DOHH2 (cell line): ENCODE results near the gene RABGAP1L.

Experiments
- H3F3A ChIP-seq: fragments of 200-600 bp; sonication (generic), shearing (Covaris generic); 2 replicates; pipeline ENCODE4 v1.6.0; 2016; ENCODE audit warnings: antibody characterized with exemption, mild to moderate bottlenecking; ENCODE audit not compliant: control insufficient read depth, insufficient read depth
- H3K27ac ChIP-seq: fragments of 200-600 bp; sonication (generic); 2 replicates; pipeline ENCODE4 v1.5.1; 2014; ENCODE audit warnings: low read depth, mild to moderate bottlenecking, low read length, moderate library complexity
- H3K27me3 ChIP-seq: fragments of 200-600 bp; sonication (generic); 2 replicates; pipeline ENCODE4 v1.6.1; 2014; ENCODE audit warnings: mild to moderate bottlenecking, low read length, mixed read lengths; ENCODE audit not compliant: control insufficient read depth
- H3K36me3 ChIP-seq: fragments of 200-600 bp; sonication (generic); 2 replicates; pipeline ENCODE4 v1.6.1; 2014; ENCODE audit warnings: mild to moderate bottlenecking, low read length, moderate library complexity, mixed read lengths; ENCODE audit not compliant: control insufficient read depth
- H3K4me1 ChIP-seq: fragments of 200-600 bp; sonication (generic); 2 replicates; pipeline ENCODE4 v1.6.1; 2014; ENCODE audit warnings: mild to moderate bottlenecking, low read length, mixed read lengths; ENCODE audit not compliant: control insufficient read depth
- H3K4me2 ChIP-seq: fragments of 200-600 bp; sonication (generic); 2 replicates; pipeline ENCODE4 v1.6.0; 2014; ENCODE audit warnings: mild to moderate bottlenecking, low read length, moderate library complexity
- H3K4me3 ChIP-seq: fragments of 200-600 bp; sonication (generic); 2 replicates; pipeline ENCODE4 v1.5.1; 2014; ENCODE audit warnings: mild to moderate bottlenecking, low read length, mixed read lengths
- H3K79me2 ChIP-seq: fragments of 200-600 bp; sonication (generic); 2 replicates; pipeline ENCODE4 v1.6.1; 2014; ENCODE audit warnings: mild to moderate bottlenecking, low read length, mixed read lengths; ENCODE audit not compliant: control insufficient read depth
- H3K9me2 ChIP-seq: fragments of 200-600 bp; sonication (generic); replicated peaks from 2 replicates; pipeline ENCODE4 v1.6.1; 2014; ENCODE audit warnings: mild to moderate bottlenecking, low read length, mixed read lengths; ENCODE audit not compliant: control insufficient read depth
- H3K9me3 ChIP-seq: fragments of 200-600 bp; sonication (generic); 2 replicates; pipeline ENCODE4 v1.6.1; 2014; ENCODE audit warnings: antibody characterized with exemption, low read length, mixed read lengths; ENCODE audit not compliant: control insufficient read depth, insufficient read depth
- H4K20me1 ChIP-seq: fragments of 200-600 bp; sonication (generic); 2 replicates; pipeline ENCODE4 v1.6.0; 2014; ENCODE audit warnings: low read depth, mild to moderate bottlenecking, antibody characterized with exemption, low read length, moderate library complexity; ENCODE audit not compliant: control insufficient read depth, insufficient read depth
- EZH2phosphoT487 ChIP-seq: fragments of 200-600 bp; sonication (generic); IDR thresholded peaks from 2 replicates; pipeline ENCODE4 v1.6.1; 2017; ENCODE audit warnings: borderline replicate concordance, mild to moderate bottlenecking, antibody characterized with exemption, low read length, moderate library complexity, mixed read lengths
- TF ChIP-seq, protein P1 (sequence below): fragments of 200-600 bp; sonication (generic); IDR thresholded peaks from one replicate; pipeline ENCODE4 v1.5.1; 2014; ENCODE audit warnings: antibody characterized with exemption, mild to moderate bottlenecking, low read depth, low read length; ENCODE audit not compliant: poor library complexity, severe bottlenecking

RABGAP1L gene

DNA sequence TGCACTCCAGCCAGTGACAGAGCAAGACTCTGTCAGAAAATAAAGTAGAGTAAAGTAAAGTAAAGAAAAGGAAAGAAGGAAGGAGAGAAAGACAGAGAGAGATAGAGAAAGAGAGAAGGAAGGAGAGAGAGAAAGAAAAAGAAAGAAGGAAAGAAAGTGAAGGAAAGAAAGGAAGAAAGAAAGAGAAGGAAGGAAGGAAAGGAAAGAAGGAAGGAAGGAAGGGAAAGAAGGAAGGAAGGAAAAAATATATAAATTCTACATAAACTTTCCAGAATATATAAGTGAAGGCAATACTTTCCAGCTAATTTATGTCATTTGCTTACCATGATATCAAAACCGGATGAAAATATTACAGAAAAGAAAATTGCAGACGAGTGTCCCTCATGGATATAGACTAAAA lies 216.7 kb downstream of the RABGAP1L start:
- Histone ChIP-seq H3K27me3 (no peaks in the 10 kb centered on the region), H3K4me3 (no peak overlapping the region), H3K27ac (no peak overlapping the region), H4K20me1 (no peaks in the 10 kb centered on the region), H3F3A (peaks cover 2% of the 10 kb centered on the region; the same call in 1 of the 2 replicates), H3K4me1 (peaks cover 12% of the 10 kb centered on the region), H3K36me3 (peaks cover 53% of the 10 kb centered on the region), H3K9me2 (no peaks in the 10 kb centered on the region), H3K9me3 (peaks cover 8% of the 10 kb centered on the region; the same call in 1 of the 2 replicates), H3K4me2 (no peak overlapping the region), H3K79me2 (peaks cover 7% of the 10 kb centered on the region; the same call in 1 of the 2 replicates)
- no peak for TF ChIP-seq EZH2phosphoT487
- TF ChIP-seq, protein P1, sequence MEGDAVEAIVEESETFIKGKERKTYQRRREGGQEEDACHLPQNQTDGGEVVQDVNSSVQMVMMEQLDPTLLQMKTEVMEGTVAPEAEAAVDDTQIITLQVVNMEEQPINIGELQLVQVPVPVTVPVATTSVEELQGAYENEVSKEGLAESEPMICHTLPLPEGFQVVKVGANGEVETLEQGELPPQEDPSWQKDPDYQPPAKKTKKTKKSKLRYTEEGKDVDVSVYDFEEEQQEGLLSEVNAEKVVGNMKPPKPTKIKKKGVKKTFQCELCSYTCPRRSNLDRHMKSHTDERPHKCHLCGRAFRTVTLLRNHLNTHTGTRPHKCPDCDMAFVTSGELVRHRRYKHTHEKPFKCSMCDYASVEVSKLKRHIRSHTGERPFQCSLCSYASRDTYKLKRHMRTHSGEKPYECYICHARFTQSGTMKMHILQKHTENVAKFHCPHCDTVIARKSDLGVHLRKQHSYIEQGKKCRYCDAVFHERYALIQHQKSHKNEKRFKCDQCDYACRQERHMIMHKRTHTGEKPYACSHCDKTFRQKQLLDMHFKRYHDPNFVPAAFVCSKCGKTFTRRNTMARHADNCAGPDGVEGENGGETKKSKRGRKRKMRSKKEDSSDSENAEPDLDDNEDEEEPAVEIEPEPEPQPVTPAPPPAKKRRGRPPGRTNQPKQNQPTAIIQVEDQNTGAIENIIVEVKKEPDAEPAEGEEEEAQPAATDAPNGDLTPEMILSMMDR = no peak

DNA sequence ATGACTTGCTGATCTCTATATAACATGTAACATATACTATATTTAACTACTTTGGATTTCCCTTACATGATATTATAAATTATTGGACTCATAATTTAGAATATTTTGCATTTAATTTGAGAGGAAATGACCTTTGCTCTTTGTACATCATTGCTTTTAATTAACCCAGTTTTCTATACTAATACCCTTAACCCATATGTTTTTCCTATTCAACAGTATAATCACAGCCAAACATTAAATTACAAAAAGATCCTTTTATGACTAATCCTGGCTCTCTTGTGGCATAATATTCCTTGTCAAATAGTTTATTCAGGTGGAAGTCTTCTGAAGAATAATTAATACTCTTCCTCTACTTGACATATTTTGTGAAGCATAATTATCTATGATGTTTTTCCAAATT lies 232.4 kb downstream of the RABGAP1L start:
- Histone ChIP-seq H3K79me2 (no peaks in the 10 kb centered on the region), H3K9me2 (no peaks in the 10 kb centered on the region), H3K4me2 (no peak overlapping the region), H3K4me1 (no peaks in the 10 kb centered on the region), H3F3A (no peaks in the 10 kb centered on the region; the same call in 1 of the 2 replicates), H3K4me3 (no peak overlapping the region), H4K20me1 (no peaks in the 10 kb centered on the region), H3K27me3 (no peaks in the 10 kb centered on the region), H3K27ac (no peak overlapping the region), H3K9me3 (no peaks in the 10 kb centered on the region), H3K36me3 (peaks cover 46% of the 10 kb centered on the region)
- TF ChIP-seq, protein P1 = no peak
- no peak for TF ChIP-seq EZH2phosphoT487

DNA sequence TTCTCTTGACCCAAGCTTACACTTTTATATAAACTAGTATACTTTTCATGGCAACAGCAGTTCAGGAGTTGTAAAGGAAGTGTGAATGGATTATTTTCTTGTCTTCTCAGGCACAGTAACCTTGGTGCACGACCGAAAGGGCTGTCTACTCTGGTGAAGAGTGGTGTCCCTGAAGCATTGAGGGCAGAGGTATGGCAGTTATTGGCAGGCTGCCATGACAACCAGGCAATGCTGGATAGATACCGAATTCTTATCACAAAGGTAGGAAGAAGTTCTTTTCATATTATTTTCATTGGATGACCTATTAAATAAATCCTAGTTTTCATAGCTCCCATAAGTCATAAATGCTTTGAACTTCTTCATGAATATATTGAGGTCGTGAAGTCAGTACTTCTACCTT lies 234.6 kb downstream of the RABGAP1L start:
- Histone ChIP-seq H3K9me2 (no peaks in the 10 kb centered on the region), H3K9me3 (no peaks in the 10 kb centered on the region), H3K27ac (no peak overlapping the region), H3K36me3 (peaks cover 59% of the 10 kb centered on the region), H3K27me3 (no peaks in the 10 kb centered on the region), H3K79me2 (no peaks in the 10 kb centered on the region; the same call in 1 of the 2 replicates), H3K4me3 (no peak overlapping the region), H4K20me1 (no peaks in the 10 kb centered on the region), H3K4me1 (no peaks in the 10 kb centered on the region), H3F3A (no peaks in the 10 kb centered on the region), H3K4me2 (no peak overlapping the region)
- TF ChIP-seq, protein P1 = no peak
- TF ChIP-seq EZH2phosphoT487 = no peak
